GM15510 (cell line): Measurements from ENCODE around the gene GPATCH1.

ENCODE experiments used
- POLR2A ChIP-seq: IDR thresholded peaks from 3 replicates; pipeline ENCODE4 v1.6.1; 2011; ENCODE audit warnings: borderline replicate concordance; ENCODE audit not compliant: insufficient read length; ENCODE audit errors: extremely low read depth

GPATCH1 gene, protein sequence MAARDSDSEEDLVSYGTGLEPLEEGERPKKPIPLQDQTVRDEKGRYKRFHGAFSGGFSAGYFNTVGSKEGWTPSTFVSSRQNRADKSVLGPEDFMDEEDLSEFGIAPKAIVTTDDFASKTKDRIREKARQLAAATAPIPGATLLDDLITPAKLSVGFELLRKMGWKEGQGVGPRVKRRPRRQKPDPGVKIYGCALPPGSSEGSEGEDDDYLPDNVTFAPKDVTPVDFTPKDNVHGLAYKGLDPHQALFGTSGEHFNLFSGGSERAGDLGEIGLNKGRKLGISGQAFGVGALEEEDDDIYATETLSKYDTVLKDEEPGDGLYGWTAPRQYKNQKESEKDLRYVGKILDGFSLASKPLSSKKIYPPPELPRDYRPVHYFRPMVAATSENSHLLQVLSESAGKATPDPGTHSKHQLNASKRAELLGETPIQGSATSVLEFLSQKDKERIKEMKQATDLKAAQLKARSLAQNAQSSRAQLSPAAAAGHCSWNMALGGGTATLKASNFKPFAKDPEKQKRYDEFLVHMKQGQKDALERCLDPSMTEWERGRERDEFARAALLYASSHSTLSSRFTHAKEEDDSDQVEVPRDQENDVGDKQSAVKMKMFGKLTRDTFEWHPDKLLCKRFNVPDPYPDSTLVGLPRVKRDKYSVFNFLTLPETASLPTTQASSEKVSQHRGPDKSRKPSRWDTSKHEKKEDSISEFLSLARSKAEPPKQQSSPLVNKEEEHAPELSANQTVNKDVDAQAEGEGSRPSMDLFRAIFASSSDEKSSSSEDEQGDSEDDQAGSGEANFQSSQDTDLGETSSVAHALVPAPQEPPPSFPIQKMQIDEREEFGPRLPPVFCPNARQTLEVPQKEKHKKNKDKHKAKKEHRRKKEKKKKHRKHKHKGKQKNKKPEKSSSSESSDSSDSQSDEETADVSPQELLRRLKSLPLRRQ

DNA sequence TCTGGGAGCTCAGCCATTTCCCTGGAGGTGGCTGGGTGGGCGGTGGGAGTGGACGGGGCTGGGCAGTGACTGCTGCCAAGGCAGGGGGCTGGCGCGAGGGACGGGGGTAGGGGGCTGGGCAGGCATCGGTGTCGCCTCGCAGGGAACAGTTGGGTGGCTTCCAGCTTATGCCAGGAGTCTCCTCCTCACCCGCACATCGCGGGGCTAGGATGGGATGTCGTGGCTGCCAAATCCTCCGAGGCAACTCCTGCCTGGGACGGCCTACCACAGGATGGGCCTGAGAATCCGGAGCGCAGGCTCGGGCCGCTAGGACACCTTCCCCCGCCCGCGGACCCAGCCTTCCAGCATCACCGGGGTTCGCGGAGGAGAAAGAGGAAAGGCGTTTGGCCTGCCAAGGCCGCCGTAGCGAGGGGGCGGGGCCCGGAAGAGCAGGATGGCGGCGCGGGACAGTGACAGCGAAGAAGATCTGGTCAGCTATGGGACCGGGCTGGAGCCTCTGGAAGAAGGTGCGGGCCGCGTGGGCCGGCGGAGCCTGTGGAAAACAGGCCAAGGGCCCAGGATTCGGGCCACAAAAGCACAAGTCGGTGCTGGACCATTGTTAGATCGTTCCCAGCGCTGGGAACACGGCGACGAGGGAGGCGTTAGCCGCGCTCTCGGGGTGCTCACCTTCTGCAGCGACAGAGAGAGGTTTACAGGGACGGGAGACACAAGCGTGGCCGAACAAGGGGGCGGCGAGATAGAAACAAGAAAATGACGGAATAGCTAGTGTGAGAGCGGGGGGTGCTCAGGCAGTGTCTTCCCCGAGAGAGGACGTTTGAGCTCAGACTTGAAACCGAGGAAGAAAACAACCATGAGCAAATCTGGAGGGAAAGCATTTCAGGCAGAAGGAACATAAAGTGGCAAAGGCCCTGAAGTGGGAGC is at the start of gene GPATCH1:
TSS of gene GPATCH1 (plus strand) at position 421 of the 921 bp plus-strand sequence. CDS start at position 434, 13 bp downstream.
- TF ChIP-seq POLR2A, result peak; percentile 83

DNA sequence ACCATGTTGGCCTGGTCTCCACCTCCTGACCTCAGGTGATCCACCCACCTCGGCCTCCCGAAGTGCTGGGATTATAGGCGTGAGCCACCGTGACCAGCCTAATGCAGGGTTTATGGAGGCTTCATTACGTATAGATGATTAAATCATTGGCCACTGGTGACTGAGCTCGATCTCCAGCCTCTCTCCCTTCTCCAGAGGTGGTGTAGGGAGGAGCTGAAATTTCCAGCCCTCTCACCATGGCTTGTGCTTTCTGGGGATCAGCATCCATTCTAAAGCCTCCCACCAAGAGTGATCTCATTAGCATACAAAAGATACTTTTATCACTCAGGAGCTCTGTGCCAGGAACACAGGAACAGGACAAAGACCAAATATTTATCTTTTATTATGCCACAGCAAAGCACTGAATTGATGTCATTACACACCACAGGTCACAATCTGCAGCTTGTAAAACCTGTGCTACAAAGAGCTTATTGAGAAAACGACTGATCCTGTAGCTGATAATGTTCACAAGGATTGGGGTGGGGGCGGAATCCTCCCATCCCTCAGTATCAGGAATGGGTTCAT is 48.7 kb upstream of the GPATCH1 start:
- no peak for TF ChIP-seq POLR2A

DNA sequence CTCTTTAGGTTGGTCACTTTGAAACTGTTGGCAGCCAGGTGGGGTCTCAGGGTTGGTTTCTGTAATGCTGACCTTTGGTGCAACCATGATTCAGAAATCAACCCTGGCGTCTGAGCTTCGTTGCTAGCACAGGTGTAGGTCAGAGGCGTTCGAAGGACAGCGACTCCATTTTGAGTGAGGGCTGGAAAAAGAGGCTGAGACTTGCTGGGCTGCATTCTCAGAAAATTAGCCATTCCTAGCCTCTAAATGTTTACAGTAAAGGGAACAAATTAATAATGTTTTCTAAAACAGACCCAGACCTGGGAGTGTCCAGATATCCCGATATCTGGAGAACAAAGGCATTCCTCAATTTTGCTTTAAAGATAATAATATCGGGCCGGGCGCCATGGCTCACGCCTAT is 45.5 kb upstream of the GPATCH1 start:
- no peak for TF ChIP-seq POLR2A

DNA sequence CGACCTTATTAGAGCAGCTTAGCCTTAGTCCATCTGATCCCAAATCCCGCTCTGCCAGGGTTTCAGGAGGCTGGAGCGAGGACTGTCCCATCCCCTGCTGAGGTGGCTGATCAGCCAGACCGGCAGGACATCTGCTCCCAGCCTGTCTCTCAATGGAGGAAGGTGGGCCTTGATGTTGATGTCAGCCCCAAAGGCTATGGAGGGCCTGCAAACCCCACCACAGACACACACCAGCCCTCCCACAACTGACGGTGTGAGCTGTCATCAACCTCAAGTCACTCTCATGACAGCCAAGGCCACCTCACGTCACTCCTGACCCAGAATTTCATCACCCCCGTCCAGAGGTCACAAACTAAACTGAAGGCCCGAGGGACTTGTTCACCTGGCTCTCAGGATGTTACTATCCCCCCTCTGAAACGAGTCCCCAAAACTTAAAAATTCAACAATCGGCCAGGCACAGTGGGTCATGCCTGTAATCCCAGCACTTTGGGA is 41.8 kb upstream of the GPATCH1 start:
- no peak for TF ChIP-seq POLR2A

DNA sequence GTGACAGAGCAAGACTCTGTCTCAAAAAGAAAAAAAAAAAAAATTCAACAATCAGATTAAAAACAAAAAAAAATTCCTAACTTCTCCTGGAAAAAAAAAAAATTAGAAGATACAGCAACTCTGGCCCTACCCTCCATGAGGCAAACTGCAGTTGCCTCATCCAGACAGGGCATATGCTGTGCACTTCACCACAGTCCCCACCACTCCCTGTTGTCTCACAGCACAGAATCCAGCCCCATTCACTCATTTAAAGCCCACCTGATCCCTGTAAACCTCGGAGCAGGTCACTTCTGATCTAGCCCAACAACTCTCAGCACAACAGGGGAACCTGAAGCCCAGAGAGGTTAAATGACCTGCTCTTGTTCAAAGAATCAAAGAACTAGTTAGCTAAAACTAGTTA is 41.2 kb upstream of the GPATCH1 start:
- TF ChIP-seq POLR2A, result no peak

DNA sequence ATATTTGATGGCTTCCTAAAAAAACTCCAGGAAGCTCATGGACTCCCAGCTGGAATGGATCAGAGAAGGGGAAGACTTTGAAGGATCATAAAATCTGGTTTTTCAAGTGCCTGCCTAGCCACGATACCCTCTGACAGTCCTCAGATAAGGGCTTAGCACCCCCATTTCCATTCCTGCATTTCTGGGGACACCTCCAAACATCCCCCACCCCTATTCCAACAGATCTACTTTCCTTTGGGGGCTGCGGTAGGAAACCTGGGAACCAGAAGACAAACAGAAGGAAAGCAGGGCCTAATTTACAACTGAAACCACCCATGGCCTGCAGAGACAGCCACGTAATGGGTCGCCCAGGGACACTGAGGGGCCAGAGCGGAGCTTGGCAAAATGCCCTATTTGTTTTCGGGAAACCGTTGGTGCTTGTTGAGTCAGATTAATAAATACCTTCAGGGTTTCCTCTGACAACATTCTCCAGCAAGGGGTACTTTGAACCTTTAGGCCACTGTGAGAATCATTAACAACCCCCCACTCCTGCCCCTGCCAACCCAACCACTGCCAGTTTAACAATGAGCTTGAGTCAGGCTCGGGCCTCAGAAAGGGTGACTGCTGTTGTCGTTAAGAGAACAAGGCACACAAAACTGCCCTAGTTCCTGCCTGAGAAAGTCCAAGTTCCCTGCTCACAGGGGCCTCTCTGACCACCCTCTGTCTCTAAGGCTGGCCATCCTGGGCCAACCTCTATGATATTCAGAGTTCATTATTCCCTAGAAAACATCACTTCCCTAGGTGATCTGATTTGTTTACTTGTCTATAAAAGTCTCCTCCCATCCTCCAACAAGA is 39.8 kb upstream of the GPATCH1 start:
- no peak for TF ChIP-seq POLR2A

DNA sequence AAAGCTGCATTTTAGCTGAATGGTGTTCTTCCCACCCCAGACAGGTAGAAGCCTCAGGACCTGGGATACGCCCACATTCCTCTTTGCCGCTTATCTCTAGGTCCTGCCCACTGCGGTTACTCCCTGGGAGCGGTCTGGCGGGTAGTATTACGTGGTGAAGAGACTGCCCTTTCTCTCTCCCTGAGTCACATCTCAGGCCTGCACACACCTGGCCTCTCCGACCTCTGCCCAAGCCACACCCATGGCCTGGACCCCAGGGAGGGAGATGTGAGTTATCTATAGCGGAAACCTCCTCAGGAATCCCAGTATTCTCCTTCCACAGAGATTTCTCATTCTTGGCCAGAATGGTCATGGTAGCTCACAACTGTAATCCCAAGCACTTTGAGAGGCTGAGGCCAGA is 33.6 kb upstream of the GPATCH1 start:
- no peak for TF ChIP-seq POLR2A

DNA sequence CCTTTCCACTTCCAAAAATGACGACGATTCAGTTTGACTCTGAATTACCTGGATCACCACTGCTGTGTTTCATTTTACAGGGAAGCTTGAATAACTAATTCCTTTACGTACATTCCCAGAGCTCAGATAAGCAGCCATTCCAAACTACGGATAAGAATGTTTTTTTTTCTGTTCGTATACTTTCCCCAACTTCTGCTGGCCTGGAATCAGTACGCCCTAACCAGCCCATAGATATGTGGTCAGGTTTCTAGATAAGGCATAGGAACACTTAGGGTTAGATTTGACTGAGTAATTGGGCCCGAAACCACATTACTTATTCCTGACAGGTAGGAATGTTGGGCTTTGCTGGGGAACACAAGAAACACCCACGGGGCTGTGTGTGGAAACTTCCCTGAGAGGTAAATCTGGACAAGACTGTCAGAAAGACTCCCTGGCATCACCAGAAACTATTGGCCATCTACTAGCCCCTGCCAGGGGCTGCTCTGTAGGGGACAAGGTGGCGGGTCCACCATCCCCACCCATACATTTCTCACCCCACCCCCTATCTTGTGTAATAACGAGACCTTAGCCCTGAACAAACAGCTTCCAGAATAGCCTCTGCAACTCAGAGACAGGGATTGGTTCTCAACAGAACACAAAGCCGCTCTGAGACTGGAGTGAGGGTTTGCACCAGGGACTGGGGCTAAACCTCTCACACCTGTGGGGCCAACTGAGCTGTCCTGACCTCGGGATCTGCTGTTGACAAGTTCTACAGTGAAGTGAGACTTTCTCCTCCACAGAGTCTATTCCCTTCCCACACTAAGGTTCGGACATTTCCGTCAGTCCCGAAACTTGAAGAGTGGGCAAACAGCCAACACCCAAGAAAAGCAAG is 31.9 kb upstream of the GPATCH1 start:
- no peak for TF ChIP-seq POLR2A

DNA sequence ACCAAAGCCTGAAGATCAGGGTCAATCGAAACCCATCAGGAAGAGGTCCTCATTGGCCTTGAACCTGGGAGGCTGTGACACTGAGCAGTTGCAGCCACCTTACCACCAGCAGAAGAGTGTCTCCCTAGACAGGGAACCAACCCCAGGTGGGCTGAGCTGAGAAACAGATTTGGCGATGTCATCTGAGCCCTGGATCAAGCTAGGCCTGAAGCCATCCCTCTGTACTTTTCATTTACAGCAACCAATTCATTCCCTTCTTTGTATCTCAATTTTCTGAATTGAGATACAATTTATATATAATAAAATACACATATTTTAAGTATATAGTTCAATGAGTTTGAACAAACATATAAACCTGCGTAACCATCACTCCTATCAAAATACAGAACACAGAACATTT is 30.9 kb upstream of the GPATCH1 start:
- TF ChIP-seq POLR2A, result no peak

DNA sequence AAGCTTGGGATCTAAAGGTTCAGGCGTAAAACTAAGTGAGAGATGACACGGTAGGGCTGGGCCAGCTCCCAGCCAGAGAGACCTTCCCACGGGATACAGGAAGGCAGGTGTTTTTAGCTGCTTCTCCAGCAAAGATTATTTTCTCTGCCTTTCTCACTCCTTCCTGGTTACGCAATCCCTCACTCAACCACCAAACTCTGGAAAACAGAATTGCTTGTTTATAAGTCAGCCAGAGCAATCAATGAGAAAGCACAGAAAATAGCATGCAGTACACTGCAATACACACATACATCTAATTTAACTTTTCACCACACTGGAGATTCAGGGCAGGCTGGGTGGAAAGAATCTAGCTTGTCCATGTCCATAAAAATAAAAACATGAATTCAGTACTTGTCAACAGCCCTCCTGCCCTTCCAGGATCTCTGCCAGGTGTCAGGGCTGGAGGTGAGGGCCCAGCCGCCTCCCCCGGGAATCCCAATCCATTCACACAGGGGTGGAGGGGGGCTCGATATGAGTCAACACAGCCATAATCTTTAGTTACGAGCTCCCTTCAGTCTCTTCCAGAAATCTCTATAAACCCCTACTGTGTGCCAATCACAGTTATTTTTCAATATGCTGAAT is 28.5 kb upstream of the GPATCH1 start:
- no peak for TF ChIP-seq POLR2A

DNA sequence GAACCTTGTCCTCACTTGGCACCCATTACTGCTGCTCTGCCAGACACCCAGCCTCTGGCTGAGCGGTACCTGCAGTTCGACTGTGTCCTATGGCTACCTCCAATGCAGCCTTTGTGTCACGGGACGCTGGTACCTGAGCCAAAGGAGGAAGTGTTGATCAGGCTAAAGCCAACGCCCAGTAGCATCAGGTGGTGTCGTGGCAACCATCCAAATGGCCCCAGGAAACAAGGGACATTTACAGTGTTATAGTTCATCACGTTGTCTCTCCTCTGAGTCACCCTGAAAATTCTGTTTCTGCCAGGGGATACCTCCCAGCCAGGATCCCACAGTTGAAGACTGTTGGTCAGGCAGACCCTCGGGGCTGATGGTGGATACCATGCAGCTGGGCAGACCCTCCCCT is 26.4 kb upstream of the GPATCH1 start:
- TF ChIP-seq POLR2A, result no peak

DNA sequence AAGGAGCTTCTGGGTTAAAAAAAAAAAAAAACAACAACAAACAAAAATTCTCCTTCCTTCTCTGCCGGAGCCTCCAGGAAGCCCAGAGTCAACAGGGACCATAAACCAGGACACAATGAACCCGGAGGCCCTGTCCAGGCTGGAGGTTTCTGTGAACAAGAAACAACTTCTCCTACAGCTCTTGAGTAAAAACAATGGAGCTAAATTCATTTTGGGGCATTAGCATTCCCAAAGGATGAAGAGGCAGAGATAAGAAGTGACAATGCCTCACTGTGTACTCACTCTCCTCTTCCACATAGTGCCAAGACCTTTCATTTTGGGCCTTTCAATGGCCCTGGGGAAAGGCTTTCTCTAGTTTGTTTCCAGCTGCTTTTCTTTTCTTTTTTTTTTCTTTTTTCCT is 25.3 kb upstream of the GPATCH1 start:
- no peak for TF ChIP-seq POLR2A
